GM21717 (cell line): ENCODE data around the gene VSTM4.

Source experiments
- ATAC-seq: cut with Tn5 transposase; IDR thresholded peaks from one replicate; pipeline ENCODE4 v1.9.1; 2021; ENCODE audit warnings: mild to moderate bottlenecking, moderate library complexity; ENCODE audit not compliant: unreplicated experiment

The VSTM4 gene

DNA sequence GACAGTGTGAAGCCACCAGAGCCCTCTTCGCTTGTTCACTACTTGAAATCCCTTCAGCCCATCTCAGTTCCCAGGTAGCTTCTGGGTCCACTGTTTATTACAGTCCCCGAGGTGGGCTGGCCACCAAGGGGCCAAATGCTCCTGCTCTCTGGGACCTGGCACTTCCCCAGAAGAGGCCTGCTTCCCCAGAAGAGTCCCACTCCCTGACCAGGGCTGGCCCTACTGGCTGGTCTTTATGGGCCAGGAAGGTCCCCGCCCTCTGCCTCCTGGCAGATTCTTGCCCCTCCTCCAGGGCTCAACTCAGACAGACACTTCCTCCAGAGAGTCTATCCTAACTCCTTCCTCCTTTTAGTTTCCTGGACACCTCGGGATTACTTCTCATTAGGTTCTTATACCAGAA, 105.0 kb downstream of the VSTM4 start:
- no peak for ATAC-seq

- no peak for ATAC-seq
Measured at GRCh38 chr10:49009199-49009979, 105.9 kb downstream of the VSTM4 start.

GRCh38 chr10:49008505-49009198, 106.7 kb downstream of the VSTM4 start:
- no peak for ATAC-seq

DNA sequence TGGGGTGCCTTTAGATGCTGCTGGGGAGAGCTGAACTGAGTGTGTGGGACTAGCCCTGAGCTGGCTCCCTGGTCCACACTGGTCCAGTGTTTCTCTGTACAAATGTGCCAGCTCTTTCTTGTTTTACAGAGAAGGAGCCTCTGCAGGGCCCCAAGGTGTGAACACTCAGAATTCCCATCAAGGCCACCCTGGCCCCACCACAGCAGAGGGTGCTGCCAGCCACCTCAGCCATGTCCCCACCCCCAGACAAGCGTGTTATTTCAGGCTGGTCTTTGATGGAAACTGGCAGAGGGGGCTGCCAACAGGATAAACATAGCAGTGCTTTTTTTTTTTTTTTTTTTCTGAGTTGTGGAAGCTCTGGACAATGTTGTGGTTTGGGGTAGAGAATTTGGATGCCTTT, 107.2 kb downstream of the VSTM4 start:
- no peak for ATAC-seq

DNA sequence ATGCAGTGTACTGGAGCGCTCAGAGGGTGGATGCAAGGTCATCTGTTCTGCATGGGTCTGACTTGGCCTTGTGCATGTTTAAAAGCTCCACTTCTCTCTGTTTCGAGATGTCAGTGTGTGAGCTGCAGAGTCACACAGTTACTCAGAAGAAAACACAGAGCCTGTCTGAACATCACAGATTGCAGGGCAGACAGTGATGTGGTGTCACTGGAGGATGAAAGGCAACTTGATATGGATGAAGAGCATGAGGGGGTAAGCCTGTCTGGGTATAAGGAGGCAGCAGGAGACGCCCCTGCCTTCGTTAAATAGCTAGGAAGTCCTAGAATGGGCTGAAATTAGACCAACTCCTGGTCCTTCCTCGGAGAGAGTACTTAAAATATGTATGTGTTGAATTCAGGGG, 108.2 kb downstream of the VSTM4 start:
- ATAC-seq = no peak

DNA sequence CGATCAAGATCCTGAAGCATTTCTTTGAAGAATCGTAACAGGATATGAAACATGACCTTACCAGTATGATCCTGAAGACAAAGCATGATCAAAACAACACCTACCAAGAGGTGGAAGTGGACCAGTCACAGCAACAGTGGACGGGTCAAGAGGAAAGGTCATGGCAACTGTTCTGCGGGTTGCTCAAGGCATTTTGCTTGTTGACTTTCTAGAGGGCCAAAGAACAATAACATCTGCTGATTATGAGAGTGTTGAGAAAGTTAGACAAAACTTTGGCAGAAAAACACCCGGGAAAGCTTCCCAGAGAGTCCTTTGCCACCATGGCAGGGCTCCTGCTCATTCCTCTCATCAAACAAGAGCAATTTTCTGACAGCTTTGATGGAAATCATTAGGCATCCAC, 110.1 kb downstream of the VSTM4 start:
- no peak for ATAC-seq

GRCh38 chr10:49001870-49002672, 113.3 kb downstream of the VSTM4 start:
- ATAC-seq = no peak

DNA sequence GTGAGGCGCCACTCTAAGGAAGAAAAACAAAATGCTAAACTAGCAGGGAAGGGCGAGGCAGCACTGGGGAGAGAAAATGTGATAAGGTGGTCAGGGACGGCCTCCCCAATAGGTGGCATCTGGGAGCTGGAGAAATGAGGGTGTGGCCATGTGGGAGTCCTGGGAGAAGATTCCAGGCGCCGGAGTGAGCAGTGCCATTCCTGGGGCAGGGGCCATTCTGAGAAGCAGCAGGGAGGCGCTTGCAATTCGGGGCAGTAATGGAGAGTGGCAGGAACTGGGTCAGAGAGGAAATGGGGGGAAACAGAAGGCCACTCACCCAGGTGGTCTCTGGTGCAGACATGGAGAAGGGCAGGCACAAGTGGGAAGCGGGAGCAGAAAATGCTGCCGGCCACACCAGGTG, 113.9 kb downstream of the VSTM4 start:
- ATAC-seq = no peak

GRCh38 chr10:49000437-49001398, 114.6 kb downstream of the VSTM4 start:
- ATAC-seq = no peak

- no peak for ATAC-seq
Measured at GRCh38 chr10:48999346-48999745, 116.0 kb downstream of the VSTM4 start.

DNA sequence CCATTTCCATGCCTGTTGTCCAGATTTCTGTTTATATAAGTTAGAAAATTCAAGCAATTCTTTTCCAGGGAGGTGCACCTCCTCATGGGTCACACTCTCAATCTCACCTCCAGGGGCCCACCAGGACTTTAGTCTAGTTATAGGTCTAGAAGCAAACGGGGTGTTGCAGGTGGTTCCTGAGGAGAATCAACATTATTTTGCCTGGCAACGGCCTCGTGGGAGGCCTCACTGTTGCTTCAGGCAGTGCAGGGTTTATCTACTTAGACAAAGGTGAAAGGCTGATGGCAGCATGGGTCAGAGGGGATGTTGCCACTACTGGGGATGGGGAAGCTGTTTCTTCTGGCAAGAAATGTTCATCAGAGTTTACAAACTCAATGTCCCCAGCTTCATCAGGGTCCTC, 119.0 kb downstream of the VSTM4 start:
- ATAC-seq = no peak

GRCh38 chr10:48993627-48994026, 121.7 kb downstream of the VSTM4 start:
- no peak for ATAC-seq

DNA sequence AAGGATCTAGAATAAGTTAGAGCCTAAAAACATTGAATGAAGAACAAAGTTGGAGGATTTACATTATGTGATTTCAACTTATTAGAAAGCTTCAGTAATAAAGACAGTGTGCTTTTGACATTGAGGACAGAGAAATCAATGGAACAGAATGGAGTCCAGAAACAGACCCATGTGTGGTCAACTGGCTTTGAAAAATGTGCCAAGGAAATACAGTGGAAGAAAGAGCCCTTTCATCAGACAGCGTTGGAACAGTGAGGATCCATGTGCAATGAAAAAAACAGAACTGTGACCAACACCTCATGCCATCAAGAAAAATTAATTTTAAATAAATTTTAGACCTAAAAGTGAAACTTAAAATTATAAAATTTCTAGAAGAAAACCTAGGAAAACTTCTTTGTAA, 125.1 kb downstream of the VSTM4 start:
- ATAC-seq = no peak

GRCh38 chr10:48985621-48986158, 129.6 kb downstream of the VSTM4 start:
- ATAC-seq = no peak

- ATAC-seq = no peak
Measured at GRCh38 chr10:48983648-48984351, 131.5 kb downstream of the VSTM4 start.

DNA sequence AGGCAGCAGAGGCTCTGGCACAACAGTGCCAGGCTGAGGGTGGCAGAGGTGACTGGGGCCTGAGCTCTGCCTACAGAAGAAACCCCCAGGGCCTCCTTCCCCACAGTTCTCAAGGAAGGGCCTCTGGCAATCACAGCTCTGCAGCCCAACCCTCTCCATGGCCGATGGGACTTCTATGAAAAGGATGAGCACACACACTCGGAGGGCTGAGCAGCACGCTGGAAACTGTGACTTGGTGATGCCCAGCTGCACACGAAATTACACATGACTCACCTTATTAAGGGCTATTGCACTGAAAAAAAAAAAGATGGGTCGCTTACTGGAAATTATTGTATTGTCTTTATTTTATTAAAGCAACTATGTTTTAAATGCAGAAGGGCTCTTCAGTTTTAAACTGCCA, 132.7 kb downstream of the VSTM4 start:
- no peak for ATAC-seq

- no peak for ATAC-seq
Measured at GRCh38 chr10:48981310-48981907, 133.9 kb downstream of the VSTM4 start.

DNA sequence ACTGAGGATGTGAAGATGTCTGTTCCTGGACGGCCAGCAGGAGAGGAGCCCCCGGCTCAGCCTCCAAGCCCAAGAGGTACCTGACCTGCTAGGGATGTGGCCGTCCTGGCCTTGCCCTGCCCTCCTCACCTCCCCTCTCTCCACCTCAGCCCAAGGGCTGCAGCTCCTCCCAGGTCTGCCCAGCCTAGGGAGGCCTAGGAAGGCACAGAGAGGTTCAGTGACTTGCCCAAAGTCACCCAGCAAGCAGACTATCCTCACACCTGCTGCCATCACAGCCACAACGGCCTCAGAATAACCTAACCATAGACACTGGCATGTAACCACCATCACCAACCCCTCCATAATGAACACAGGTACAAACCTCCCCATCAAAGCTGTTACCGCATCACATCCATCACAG, 137.0 kb downstream of the VSTM4 start:
- ATAC-seq = no peak

DNA sequence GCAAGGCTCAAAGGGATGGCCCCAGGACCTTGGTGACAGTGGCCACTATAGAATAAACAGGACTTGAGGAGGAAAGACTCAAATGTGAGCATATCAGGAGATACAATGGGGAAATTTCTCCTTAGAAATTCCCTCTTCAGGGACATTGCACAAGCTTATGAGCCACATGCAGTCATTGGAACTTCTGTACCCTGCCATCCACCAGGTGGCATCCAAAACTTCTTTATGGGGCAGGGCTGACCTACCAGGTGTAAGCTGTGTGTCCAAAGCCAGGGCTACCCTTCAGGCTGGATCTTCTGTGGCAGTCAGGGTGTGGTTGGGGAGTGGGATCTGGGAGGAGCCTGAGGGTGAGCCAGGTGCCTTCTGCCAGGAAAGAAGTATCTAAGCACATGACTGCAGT, 139.1 kb downstream of the VSTM4 start:
- no peak for ATAC-seq
